Left lung (tissue), 10 donors: ENCODE measurements around the gene CUL2. TPM values are rescaled to one million over a fixed set of nuclear protein-coding genes. Genes with fewer than 3 reads are reported as not detected.

Experiments used
- ATAC-seq: fragments of 200-7000 bp; cut with Tn5 transposase; one replicate; pipeline ENCODE4 v1.9.1; 2020; ENCODE audit warnings: moderate library complexity
- DNase-seq, 4 donors: peaks; one replicate each; pipeline ENCODE4 v3.0.0-alpha.2; 2013 to 2020
- H3K27ac ChIP-seq, 2 donors: fragments of 200-600 bp; sonication (generic) in 1 of 2; one replicate each; pipeline versions ENCODE4 v1.5.0 to v1.8.0; 2020 to 2021
- H3K27me3 ChIP-seq, 2 donors: fragments of 200-600 bp; sonication (generic) in 1 of 2; one replicate each; pipeline versions ENCODE4 v1.5.0 to v1.8.0; 2020 to 2021
- H3K36me3 ChIP-seq, 2 donors: fragments of 200-600 bp; sonication (generic) in 1 of 2; one replicate each; pipeline versions ENCODE4 v1.5.0 to v1.8.0; 2020 to 2021
- H3K4me1 ChIP-seq, 2 donors: fragments of 200-600 bp; one replicate each; pipeline ENCODE4 v1.8.0; 2021
- H3K4me3 ChIP-seq, 2 donors: fragments of 200-600 bp; sonication (generic) in 1 of 2; one replicate each; pipeline versions ENCODE4 v1.5.0 to v1.8.0; 2020 to 2021; ENCODE audit warnings: mild to moderate bottlenecking in 1 of 2
- H3K9me3 ChIP-seq, 2 donors: fragments of 200-600 bp; sonication (generic) in 1 of 2; one replicate each; pipeline versions ENCODE4 v1.5.0 to v1.8.0; 2020 to 2021
- intact Hi-C, 2 donors: fragments of 100-400 bp; cut with DNase I; formaldehyde crosslinking; loops; one replicate each; pipeline versions ENCODE4 v1.11.2 to v1.14.2; 2022
- polyA plus RNA-seq, 6 donors: library from polyadenylated mRNA; unstranded; fragments of 120-200 nt; gene quantifications; one replicate each; pipeline ENCODE4 v1.2.1, GENCODE V29; 2013; ENCODE audit not compliant: insufficient read length in 6 of 6
- total RNA-seq, 2 donors: library from RNA; stranded (reverse); fragmentation: NEBNext Ultra II Directional; extraction: Animal tissue kit (Norgen Biotek cat#: 25700); gene quantifications; one replicate each; pipeline ENCODE4 v1.2.1, GENCODE V29; 2021
- TF ChIP-seq, protein P1 (sequence below), 2 donors: fragments of 200-600 bp; sonication (generic) in 1 of 2; IDR thresholded peaks; one replicate each; pipeline versions ENCODE4 v1.5.0 to v1.8.0; 2021; ENCODE audit warnings: antibody characterized with exemption in 2 of 2
- donor health status: DM: no; HTN: yes; CAD: no.
- donor health status: DM: no; HTN: no; CAD: no.

The CUL2 gene
- total and polyA plus RNA-seq, 8 donors, result 28.7 to 42.5 (median 37.4) TPM

DNA sequence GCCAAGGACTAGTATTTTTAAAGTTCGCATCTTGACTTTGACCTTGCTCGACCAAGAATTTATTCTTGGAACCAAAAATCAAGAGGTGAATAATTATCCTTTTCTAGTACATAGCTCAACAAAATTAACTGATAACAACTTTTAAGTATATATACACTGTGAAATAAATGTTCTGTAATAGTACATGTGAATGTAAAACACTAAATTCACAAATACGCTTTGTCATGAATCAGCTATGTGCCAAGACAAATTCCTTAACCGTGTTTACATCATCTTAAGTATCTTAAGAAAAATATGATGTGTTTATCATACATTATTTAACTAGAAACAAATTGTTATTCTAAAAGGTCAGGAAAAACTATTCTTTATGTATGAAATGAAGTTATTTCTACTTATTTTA lies 83.3 kb downstream of the CUL2 start:
- ATAC-seq (no peak), DNase-seq (no peak)
- TF ChIP-seq, protein P1, sequence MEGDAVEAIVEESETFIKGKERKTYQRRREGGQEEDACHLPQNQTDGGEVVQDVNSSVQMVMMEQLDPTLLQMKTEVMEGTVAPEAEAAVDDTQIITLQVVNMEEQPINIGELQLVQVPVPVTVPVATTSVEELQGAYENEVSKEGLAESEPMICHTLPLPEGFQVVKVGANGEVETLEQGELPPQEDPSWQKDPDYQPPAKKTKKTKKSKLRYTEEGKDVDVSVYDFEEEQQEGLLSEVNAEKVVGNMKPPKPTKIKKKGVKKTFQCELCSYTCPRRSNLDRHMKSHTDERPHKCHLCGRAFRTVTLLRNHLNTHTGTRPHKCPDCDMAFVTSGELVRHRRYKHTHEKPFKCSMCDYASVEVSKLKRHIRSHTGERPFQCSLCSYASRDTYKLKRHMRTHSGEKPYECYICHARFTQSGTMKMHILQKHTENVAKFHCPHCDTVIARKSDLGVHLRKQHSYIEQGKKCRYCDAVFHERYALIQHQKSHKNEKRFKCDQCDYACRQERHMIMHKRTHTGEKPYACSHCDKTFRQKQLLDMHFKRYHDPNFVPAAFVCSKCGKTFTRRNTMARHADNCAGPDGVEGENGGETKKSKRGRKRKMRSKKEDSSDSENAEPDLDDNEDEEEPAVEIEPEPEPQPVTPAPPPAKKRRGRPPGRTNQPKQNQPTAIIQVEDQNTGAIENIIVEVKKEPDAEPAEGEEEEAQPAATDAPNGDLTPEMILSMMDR (IDR thresholded peaks at IDR 0.05), result no peak
- H3K27me3 ChIP-seq, result no peaks in the 10 kb centered on the region
- intact Hi-C loops, result no loop called here
- no peak overlapping the region for H3K4me3 ChIP-seq
- H3K27ac ChIP-seq, result no peak overlapping the region
- H3K9me3 ChIP-seq, result no peaks in the 10 kb centered on the region
- H3K4me1 ChIP-seq, result peaks cover 0 to 5% of the 10 kb centered on the region in 2 donors
- H3K36me3 ChIP-seq, result peaks cover 0 to 40% of the 10 kb centered on the region in 2 donors

GRCh38 chr10:35005868-35006267 lies 84.3 kb downstream of the CUL2 start:
- H3K4me3 ChIP-seq, result no peak overlapping the region
- intact Hi-C loops, result no loop called here
- TF ChIP-seq, protein P1 (IDR thresholded peaks at IDR 0.05), result no peak
- ATAC-seq (no peak), DNase-seq (no peak)
- no peaks in the 10 kb centered on the region for H3K27me3 ChIP-seq
- H3K36me3 ChIP-seq, result peaks cover 0 to 30% of the 10 kb centered on the region in 2 donors
- H3K9me3 ChIP-seq, result no peaks in the 10 kb centered on the region
- H3K4me1 ChIP-seq, result peaks cover 0 to 5% of the 10 kb centered on the region in 2 donors
- H3K27ac ChIP-seq, result peak overlapping the region in 1 of 2 donors; percentile 53

DNA sequence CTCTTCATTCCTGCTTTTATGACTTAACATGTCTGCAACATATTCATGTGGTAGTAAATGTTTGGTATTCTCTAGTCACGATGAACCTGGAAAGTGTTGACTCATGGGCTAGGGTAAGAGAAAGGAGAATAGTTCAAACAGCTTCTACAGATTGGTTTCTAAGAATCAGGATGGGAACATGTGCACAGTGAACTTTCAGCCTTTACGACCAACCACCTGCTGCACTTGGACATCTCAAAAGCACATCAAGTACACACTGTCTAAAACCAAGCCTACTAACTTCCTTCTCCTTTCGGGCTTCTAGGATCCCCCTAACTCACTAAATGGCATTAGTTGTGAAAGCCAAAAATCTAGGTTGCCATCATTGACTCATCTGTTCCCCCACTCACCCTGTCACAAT lies 85.5 kb downstream of the CUL2 start:
- Histone ChIP-seq H3K9me3 (no peaks in the 10 kb centered on the region), H3K4me3 (no peak overlapping the region), H3K4me1 (peaks cover 0 to 5% of the 10 kb centered on the region in 2 donors), H3K36me3 (peaks cover 0 to 18% of the 10 kb centered on the region in 2 donors), H3K27ac (no peak overlapping the region), H3K27me3 (no peaks in the 10 kb centered on the region)
- TF ChIP-seq, protein P1 (IDR thresholded peaks at IDR 0.05), result no peak
- DNase-seq, result no peak
- intact Hi-C loops, result no loop called here
- ATAC-seq, result no peak

DNA sequence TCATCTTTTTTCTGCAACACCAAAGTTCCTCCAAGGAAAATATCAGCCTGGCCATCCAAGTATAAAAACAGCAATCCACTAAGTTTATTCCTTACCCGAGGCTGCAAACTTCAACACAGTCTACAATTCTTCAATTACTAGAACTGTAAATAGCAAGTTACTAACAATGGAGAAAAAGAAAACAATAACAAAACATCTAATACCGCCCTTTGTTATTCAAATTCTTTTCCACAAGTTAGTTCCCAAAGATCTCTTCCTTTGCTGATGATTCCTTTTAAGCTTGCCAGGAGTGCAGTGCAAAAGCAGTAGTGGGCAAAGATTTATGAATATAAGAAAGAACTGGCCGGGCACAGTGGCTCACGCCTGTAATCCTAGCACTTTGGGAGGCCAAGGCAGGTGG lies 86.2 kb downstream of the CUL2 start:
- TF ChIP-seq, protein P1 (IDR thresholded peaks at IDR 0.05), result no peak
- no peak for DNase-seq
- H3K27ac ChIP-seq, result no peak overlapping the region
- ATAC-seq, result no peak
- H3K9me3 ChIP-seq, result no peaks in the 10 kb centered on the region
- no peaks in the 10 kb centered on the region for H3K27me3 ChIP-seq
- peaks cover 0 to 5% of the 10 kb centered on the region in 2 donors for H3K4me1 ChIP-seq
- intact Hi-C loops, result no loop called here
- H3K4me3 ChIP-seq, result no peak overlapping the region
- peaks cover 0 to 10% of the 10 kb centered on the region in 2 donors for H3K36me3 ChIP-seq

GRCh38 chr10:35000936-35001335 lies 89.2 kb downstream of the CUL2 start:
- TF ChIP-seq, protein P1 (IDR thresholded peaks at IDR 0.05), result no peak
- intact Hi-C loops, result no loop called here
- Histone ChIP-seq H3K4me3 (no peak overlapping the region), H3K9me3 (no peaks in the 10 kb centered on the region), H3K27me3 (no peaks in the 10 kb centered on the region), H3K4me1 (no peaks in the 10 kb centered on the region), H3K36me3 (no peaks in the 10 kb centered on the region), H3K27ac (no peak overlapping the region)
- DNase-seq (no peak), ATAC-seq (no peak)
